Type B pancreatic cell (in vitro differentiated cells): Measurements from ENCODE around the gene CFHR4. TPM values are rescaled to one million over a fixed set of nuclear protein-coding genes. Genes with fewer than 3 reads are reported as not detected.
"Not testable (repeated sequence)": the region's sequence is repeated elsewhere in the genome, so short reads cannot be mapped to it uniquely, and the experiment has no call there.

ENCODE experiments used
- DNase-seq: peaks from one replicate; pipeline ENCODE4 v3.0.0; 2021; ENCODE audit warnings: mixed read lengths; ENCODE audit not compliant: unreplicated experiment; ENCODE audit errors: extremely low spot score
- H3K27ac Mint-ChIP-seq: 2 replicates; pipeline ENCODE4 v1.8.0; 2021; ENCODE audit warnings: mild to moderate bottlenecking, mixed read lengths
- H3K27me3 Mint-ChIP-seq: 2 replicates; pipeline ENCODE4 v1.8.0; 2021; ENCODE audit warnings: mixed read lengths
- H3K36me3 Mint-ChIP-seq: 2 replicates; pipeline ENCODE4 v1.8.0; 2021; ENCODE audit warnings: mixed read lengths
- H3K4me1 Mint-ChIP-seq: one replicate; pipeline ENCODE4 v1.8.0; 2021; ENCODE audit warnings: mixed read lengths; ENCODE audit not compliant: unreplicated experiment
- H3K4me3 Mint-ChIP-seq: 2 replicates; pipeline ENCODE4 v1.8.0; 2021; ENCODE audit warnings: mild to moderate bottlenecking, mixed read lengths
- H3K9me3 Mint-ChIP-seq: 2 replicates; pipeline ENCODE4 v1.8.0; 2021; ENCODE audit warnings: mixed read lengths
- long read RNA-seq: library from polyadenylated mRNA; unstranded; transcript quantifications from one replicate; pipeline ENCODE4 v2.0.0, GENCODE V29; 2020
- total RNA-seq: library from RNA; stranded (reverse); gene quantifications from 2 replicates; pipeline ENCODE4 v1.2.1, GENCODE V29; 2021; ENCODE audit warnings: low replicate concordance
- TF ChIP-seq, protein P1 (sequence below): fragments of 200-600 bp; sonication (generic); conservative IDR thresholded peaks from 2 replicates; pipeline ENCODE4 v1.5.0; 2021; ENCODE audit warnings: antibody characterized with exemption, mild to moderate bottlenecking

Gene CFHR4
- not detected in 2 replicates for total RNA-seq
- long read RNA-seq: 0 reads

DNA sequence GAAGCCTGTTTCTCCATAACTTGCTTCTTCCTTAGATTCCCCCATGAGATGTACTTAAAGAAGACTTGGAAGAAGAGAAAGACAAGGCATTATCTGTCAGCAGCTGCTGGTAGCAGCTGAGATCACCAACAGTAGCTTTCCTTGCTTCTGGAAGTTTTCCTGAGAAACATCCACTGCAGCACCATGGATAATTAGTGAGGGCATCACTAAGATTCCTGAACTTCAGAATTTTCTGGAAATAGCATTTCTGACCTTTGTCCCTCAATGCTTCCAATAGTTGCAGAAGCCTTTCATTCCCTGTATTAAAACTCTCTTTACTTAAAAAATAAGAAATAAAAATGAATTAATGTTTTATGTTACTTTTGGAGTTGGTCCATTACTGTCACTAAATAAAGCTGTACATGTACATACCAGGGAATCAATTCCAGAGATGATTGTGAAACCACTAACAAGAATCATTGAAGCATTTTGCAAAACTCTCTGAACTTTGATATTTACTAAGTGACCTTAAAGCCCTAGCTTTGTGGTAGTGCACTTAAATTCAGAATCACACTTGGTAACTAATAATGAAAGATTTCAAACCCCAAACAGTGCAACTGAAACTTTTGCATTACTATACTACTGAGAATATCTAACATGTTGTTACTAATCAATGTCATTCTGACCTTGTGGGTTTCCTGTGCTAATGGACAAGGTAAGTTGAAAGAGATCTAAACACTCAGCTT lies at the start of gene CFHR4:
CFHR4 (plus strand) TSS at position 538 of the 725 bp plus-strand sequence; CDS start at position 637, 99 bp downstream.
- TF ChIP-seq, protein P1, sequence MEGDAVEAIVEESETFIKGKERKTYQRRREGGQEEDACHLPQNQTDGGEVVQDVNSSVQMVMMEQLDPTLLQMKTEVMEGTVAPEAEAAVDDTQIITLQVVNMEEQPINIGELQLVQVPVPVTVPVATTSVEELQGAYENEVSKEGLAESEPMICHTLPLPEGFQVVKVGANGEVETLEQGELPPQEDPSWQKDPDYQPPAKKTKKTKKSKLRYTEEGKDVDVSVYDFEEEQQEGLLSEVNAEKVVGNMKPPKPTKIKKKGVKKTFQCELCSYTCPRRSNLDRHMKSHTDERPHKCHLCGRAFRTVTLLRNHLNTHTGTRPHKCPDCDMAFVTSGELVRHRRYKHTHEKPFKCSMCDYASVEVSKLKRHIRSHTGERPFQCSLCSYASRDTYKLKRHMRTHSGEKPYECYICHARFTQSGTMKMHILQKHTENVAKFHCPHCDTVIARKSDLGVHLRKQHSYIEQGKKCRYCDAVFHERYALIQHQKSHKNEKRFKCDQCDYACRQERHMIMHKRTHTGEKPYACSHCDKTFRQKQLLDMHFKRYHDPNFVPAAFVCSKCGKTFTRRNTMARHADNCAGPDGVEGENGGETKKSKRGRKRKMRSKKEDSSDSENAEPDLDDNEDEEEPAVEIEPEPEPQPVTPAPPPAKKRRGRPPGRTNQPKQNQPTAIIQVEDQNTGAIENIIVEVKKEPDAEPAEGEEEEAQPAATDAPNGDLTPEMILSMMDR: no peak
- no peaks in the 10 kb centered on the region for H3K36me3 Mint-ChIP-seq
- DNase-seq: no peak
- no peaks in the 10 kb centered on the region for H3K4me1 Mint-ChIP-seq
- no peak within 1 kb of the TSS for H3K4me3 Mint-ChIP-seq
- H3K9me3 Mint-ChIP-seq: no peaks in the 10 kb centered on the region
- H3K27ac Mint-ChIP-seq: no peak within 1 kb of the TSS
- H3K27me3 Mint-ChIP-seq: no peaks in the 10 kb centered on the region

DNA sequence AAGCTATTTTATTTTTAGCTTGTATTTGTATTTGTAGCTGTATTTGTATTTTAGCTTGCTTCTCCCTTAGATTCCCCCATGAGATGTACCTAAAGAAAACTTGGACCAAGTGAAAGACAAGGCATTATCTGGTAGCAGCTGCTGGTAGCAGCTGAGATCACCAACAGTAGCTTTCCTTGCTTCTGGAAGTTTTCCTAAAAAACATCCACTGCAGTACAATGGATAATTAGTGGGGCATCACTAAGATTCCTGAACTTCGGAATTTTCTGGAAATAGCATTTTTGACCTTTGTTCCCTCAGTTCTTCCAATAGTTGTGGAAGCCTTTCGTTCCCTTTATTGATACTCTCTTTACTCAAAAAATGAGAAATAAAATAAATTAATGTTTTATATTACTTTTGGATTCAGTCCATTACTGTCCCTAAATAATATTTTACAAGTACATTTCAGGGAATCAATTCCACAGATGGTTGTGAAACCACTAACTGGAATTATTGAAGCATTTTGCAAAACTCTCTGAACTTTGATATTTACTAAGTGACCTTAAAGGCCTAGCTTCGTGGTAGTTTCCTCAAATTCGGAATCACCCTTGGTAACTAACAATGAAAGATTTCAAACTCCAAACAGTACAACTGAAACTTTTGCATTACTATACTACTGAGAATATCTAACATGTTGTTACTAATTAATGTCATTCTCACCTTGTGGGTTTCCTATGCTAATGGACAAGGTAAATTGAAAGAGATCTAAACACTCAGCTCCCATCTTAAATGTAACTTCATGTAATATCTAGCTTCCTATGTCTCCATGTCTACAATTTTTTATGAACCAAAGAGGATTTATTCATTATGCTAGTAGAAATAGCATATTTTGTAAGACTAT lies 38.0 kb upstream of the CFHR4 start:
- not testable (repeated sequence) for H3K9me3 Mint-ChIP-seq, DNase-seq, H3K4me3 Mint-ChIP-seq, H3K27me3 Mint-ChIP-seq, H3K27ac Mint-ChIP-seq, H3K36me3 Mint-ChIP-seq, H3K4me1 Mint-ChIP-seq

DNA sequence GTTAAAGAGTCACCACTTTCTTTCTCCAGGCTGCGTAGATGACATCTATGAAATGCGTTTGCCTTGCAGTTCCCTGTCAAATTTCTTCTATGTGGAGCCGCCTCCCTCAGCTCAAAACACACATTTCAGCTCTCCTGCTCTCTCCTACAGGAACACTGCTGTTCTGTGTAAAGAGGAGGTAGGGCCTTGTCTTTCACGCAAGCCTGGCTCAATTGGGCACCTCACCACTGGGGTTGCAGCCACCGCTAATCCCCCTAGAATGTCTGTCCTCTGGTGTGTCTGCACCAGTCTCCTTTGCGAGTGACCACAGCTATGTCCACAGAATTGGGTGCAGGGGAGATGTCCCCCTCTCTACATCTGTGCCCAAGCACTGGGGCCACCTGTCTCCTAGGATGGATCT lies 31.8 kb upstream of the CFHR4 start:
- Mint-ChIP-seq H3K9me3 (no peaks in the 10 kb centered on the region), H3K4me1 (no peaks in the 10 kb centered on the region), H3K27ac (no peak overlapping the region), H3K27me3 (no peaks in the 10 kb centered on the region), H3K4me3 (no peak overlapping the region), H3K36me3 (no peaks in the 10 kb centered on the region)
- TF ChIP-seq, protein P1: no peak
- no peak for DNase-seq

DNA sequence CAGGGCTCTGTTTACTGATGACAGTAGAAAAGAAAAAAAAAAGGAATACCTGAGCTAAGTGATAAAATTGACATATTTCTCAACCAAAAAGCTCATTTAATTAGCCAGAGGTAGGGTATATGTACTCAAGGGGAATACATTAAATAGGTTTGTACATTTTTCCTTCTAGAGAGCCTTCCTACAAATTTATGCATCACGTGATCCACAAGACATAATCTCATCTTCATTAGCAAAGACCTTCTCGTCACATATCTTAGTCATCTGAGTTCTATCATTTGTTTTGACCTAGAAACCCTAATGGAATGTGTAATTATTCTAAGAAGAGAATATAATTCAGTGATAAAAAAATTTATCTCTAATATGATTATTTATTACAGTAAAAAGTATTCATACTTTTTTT lies 30.7 kb upstream of the CFHR4 start:
- Mint-ChIP-seq H3K36me3 (no peaks in the 10 kb centered on the region), H3K4me3 (no peak overlapping the region), H3K9me3 (no peaks in the 10 kb centered on the region), H3K4me1 (no peaks in the 10 kb centered on the region), H3K27me3 (no peaks in the 10 kb centered on the region), H3K27ac (no peak overlapping the region)
- TF ChIP-seq, protein P1: no peak
- DNase-seq: no peak

DNA sequence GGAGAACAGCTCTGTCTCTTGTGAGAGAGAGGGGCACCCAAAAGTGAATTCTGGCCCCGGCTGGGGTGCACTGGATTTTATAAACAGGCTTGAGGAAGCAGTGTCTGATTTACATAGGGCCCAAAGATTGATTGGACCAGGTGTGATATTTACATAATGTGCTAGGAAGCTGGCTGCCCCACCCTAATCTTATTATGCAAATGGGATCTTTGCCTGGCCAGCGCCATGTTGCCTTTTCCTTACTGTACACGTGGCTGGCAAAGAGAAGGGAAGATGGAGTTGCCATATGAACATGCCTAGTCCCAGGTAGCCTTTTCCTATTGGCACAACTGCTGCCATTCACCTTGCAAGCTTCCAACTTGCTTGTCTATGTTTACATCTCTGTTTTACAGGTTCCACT lies 29.0 kb upstream of the CFHR4 start:
- Mint-ChIP-seq H3K4me1 (no peaks in the 10 kb centered on the region), H3K27ac (no peak overlapping the region), H3K27me3 (no peaks in the 10 kb centered on the region), H3K9me3 (no peaks in the 10 kb centered on the region), H3K36me3 (no peaks in the 10 kb centered on the region), H3K4me3 (no peak overlapping the region)
- TF ChIP-seq, protein P1: no peak
- DNase-seq: no peak
